Nephron progenitor cell (in vitro differentiated cells): ENCODE data around the gene TIGD3.

Source experiments
- DNase-seq: peaks from one replicate; pipeline ENCODE4 v3.0.0; 2021
- H3K27ac Mint-ChIP-seq: 2 replicates; pipeline ENCODE4 v1.8.0; 2021; ENCODE audit warnings: mild to moderate bottlenecking, moderate library complexity, mixed read lengths
- H3K27me3 Mint-ChIP-seq: 2 replicates; pipeline ENCODE4 v1.8.0; 2021; ENCODE audit warnings: mild to moderate bottlenecking, low read depth, mixed read lengths; ENCODE audit not compliant: poor library complexity
- H3K36me3 Mint-ChIP-seq: 2 replicates; pipeline ENCODE4 v1.8.0; 2021; ENCODE audit warnings: low read depth, mixed read lengths
- H3K4me1 Mint-ChIP-seq: 2 replicates; pipeline ENCODE4 v1.8.0; 2021; ENCODE audit warnings: mixed read lengths
- H3K4me3 Mint-ChIP-seq: 2 replicates; pipeline ENCODE4 v1.8.0; 2021; ENCODE audit warnings: mild to moderate bottlenecking, moderate library complexity, mixed read lengths
- H3K9me3 Mint-ChIP-seq: 2 replicates; pipeline ENCODE4 v1.8.0; 2021; ENCODE audit warnings: mild to moderate bottlenecking, moderate library complexity, mixed read lengths
- CTCF ChIP-seq: fragments of 200-600 bp; sonication (generic); IDR thresholded peaks from 2 replicates; pipeline ENCODE4 v1.5.0; 2021; ENCODE audit warnings: antibody characterized with exemption

The TIGD3 gene

GRCh38 chr11:65381716-65382032 is 27.1 kb downstream of the TIGD3 start:
- H3K9me3 Mint-ChIP-seq = no peaks in the 10 kb centered on the region
- H3K27me3 Mint-ChIP-seq = peaks cover 3% of the 10 kb centered on the region
- peak overlapping the region; percentile 80 for H3K27ac Mint-ChIP-seq
- peak overlapping the region; percentile 44 for H3K4me3 Mint-ChIP-seq
- no peaks in the 10 kb centered on the region for H3K36me3 Mint-ChIP-seq
- peaks cover 48% of the 10 kb centered on the region for H3K4me1 Mint-ChIP-seq
- DNase-seq = no peak
- TF ChIP-seq CTCF = no peak

GRCh38 chr11:65382033-65382803 is 27.7 kb downstream of the TIGD3 start, which contains the start of gene SLC25A45:
SLC25A45 (minus strand) TSS chr11:65382646; CDS start chr11:65381951, 695 bp downstream.
- peak; percentile 55 for TF ChIP-seq CTCF
- H3K4me1 Mint-ChIP-seq = peaks cover 48% of the 10 kb centered on the region
- H3K27ac Mint-ChIP-seq = peak within 1 kb of the TSS; percentile 99
- peak within 1 kb of the TSS; percentile 63 for H3K4me3 Mint-ChIP-seq
- H3K27me3 Mint-ChIP-seq = peaks cover 3% of the 10 kb centered on the region
- no peaks in the 10 kb centered on the region for H3K9me3 Mint-ChIP-seq
- no peaks in the 10 kb centered on the region for H3K36me3 Mint-ChIP-seq
- DNase-seq = peak; percentile 78

GRCh38 chr11:65382804-65383368 is 28.3 kb downstream of the TIGD3 start:
- Mint-ChIP-seq H3K36me3 (no peaks in the 10 kb centered on the region), H3K9me3 (no peaks in the 10 kb centered on the region), H3K27ac (peak overlapping the region; percentile 99), H3K27me3 (peaks cover 3% of the 10 kb centered on the region), H3K4me3 (peak overlapping the region; percentile 63), H3K4me1 (peaks cover 44% of the 10 kb centered on the region)
- no peak for TF ChIP-seq CTCF
- DNase-seq = no peak

DNA sequence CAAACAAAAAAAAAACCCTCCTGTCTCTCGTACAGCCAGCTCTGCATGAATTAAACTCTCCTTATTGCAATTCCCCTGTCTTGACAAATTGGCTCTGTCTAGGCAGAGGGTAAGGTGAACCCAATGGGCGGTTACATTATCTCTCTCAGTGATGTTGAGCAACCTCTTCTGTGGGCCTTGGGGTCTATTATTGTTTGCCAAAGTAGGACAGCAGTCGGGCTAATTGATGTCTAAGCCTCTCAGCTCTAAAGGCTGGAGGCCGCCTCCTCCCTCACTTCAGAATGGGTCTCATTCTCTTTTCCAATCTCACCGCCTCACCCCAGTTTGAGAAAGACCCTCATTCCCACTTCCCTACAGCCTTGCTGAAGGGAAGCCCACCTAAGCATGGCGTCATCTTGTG is 29.2 kb downstream of the TIGD3 start:
- Mint-ChIP-seq H3K27me3 (peaks cover 3% of the 10 kb centered on the region), H3K9me3 (no peaks in the 10 kb centered on the region), H3K4me1 (peaks cover 43% of the 10 kb centered on the region), H3K4me3 (peak overlapping the region; percentile 58), H3K27ac (peak overlapping the region; percentile 26), H3K36me3 (no peaks in the 10 kb centered on the region)
- no peak for DNase-seq
- TF ChIP-seq CTCF = no peak

- no peaks in the 10 kb centered on the region for H3K36me3 Mint-ChIP-seq
- H3K9me3 Mint-ChIP-seq = no peaks in the 10 kb centered on the region
- no peak overlapping the region for H3K27ac Mint-ChIP-seq
- no peak overlapping the region for H3K4me3 Mint-ChIP-seq
- no peak for DNase-seq
- peaks cover 49% of the 10 kb centered on the region for H3K4me1 Mint-ChIP-seq
- H3K27me3 Mint-ChIP-seq = peaks cover 3% of the 10 kb centered on the region
- no peak for TF ChIP-seq CTCF
These were observed 29.8 kb downstream of the TIGD3 start for GRCh38 chr11:65384301-65384889.
